ENCODE results near the gene ZDHHC11B.
"Not testable (repeated sequence)": the region's sequence is repeated elsewhere in the genome, so short reads cannot be mapped to it uniquely, and the experiment has no call there.

GRCh38 chr5:686936-687335 lies 97.6 kb downstream of the ZDHHC11B start:
- TF ChIP-seq CTCF, POLR2A (IDR thresholded peaks at IDR 0.05): not testable (repeated sequence)
